T-cell (primary cell): ENCODE data around the gene HSPA14. TPM values are rescaled to one million over a fixed set of nuclear protein-coding genes. Genes with fewer than 3 reads are reported as not detected.

Experiments
- ATAC-seq, 4 experiments: fragments of 200-7000 bp in 3 of 4; fragments of 150-1000 bp in 1 of 4; cut with Tn5 transposase; replicated peaks in 1 of 4; 1 replicate in 3 of 4; 2 replicates in 1 of 4; pipeline ENCODE4 v1.10.0; 2021; ENCODE audit warnings: moderate library complexity in 3 of 4, mild to moderate bottlenecking in 2 of 4, moderate number of reproducible peaks in 1 of 4
- CTCF ChIA-PET, 2 donors: fragments of 300-600 bp; sonication (Branson Sonifier 250); formaldehyde crosslinking; loops; one replicate each; lab custom pipeline; 2022; ENCODE audit warnings: antibody characterized with exemption in 2 of 2; lab: Charles Lee
- POLR2A ChIA-PET, 2 donors: fragments of 300-600 bp; sonication (Branson Sonifier 250); formaldehyde crosslinking; loops; one replicate each; lab custom pipeline; 2022; ENCODE audit warnings: antibody characterized with exemption in 2 of 2; lab: Charles Lee
- DNase-seq, 35 experiments: peaks; one replicate each; pipeline versions ENCODE4 v3.0.0 to v3.0.0-alpha.2; 2013 to 2023
- H3K27ac ChIP-seq: one replicate; pipeline ENCODE4 v1.5.1; 2013; ENCODE audit warnings: low read length
- H3K27me3 ChIP-seq, 2 experiments: replicated peaks in 1 of 2; 1 replicate in 1 of 2; 2 replicates in 1 of 2; pipeline versions ENCODE4 v1.6.1 to v1.7.0; 2013; ENCODE audit warnings: low read length in 1 of 2, mixed read lengths in 1 of 2; ENCODE audit not compliant: control insufficient read depth in 2 of 2, insufficient read depth in 2 of 2; ENCODE audit errors: extremely low read depth in 1 of 2
- H3K36me3 ChIP-seq, 2 donors: 1 replicate in 1 of 2; 2 replicates in 1 of 2; pipeline versions ENCODE4 v1.6.1 to v1.7.0; 2013; ENCODE audit warnings: low read length in 1 of 2; ENCODE audit not compliant: control insufficient read depth in 2 of 2, insufficient read depth in 1 of 2; ENCODE audit errors: extremely low read depth in 1 of 2
- H3K4me1 ChIP-seq, 2 experiments: 1 replicate in 1 of 2; 2 replicates in 1 of 2; pipeline versions ENCODE4 v1.6.1 to v1.7.0; 2013; ENCODE audit warnings: low read length in 2 of 2, mixed read lengths in 1 of 2; ENCODE audit not compliant: insufficient read depth in 2 of 2, control insufficient read depth in 1 of 2; ENCODE audit errors: extremely low read depth in 1 of 2
- H3K4me3 ChIP-seq, 2 donors: 1 replicate in 1 of 2; 2 replicates in 1 of 2; pipeline versions ENCODE4 v1.5.1 to v1.7.0; 2013; ENCODE audit warnings: mild to moderate bottlenecking in 2 of 2, low read length in 1 of 2, moderate library complexity in 1 of 2; ENCODE audit not compliant: control insufficient read depth in 1 of 2; ENCODE audit errors: extremely low read depth in 1 of 2
- H3K9me3 ChIP-seq: 2 replicates; pipeline ENCODE4 v1.7.0; 2013
- H3K27ac Mint-ChIP-seq, 2 donors: one replicate each; pipeline ENCODE4 v1.8.0; 2020 to 2021; ENCODE audit warnings: mild to moderate bottlenecking in 2 of 2, mixed read lengths in 2 of 2
- H3K27me3 Mint-ChIP-seq, 2 donors: one replicate each; pipeline ENCODE4 v1.8.0; 2021 to 2022; ENCODE audit warnings: mixed read lengths in 2 of 2
- H3K36me3 Mint-ChIP-seq: one replicate; pipeline ENCODE4 v1.8.0; 2021; ENCODE audit warnings: mixed read lengths
- H3K4me1 Mint-ChIP-seq, 3 donors: one replicate each; pipeline ENCODE4 v1.8.0; 2020 to 2022; ENCODE audit warnings: mixed read lengths in 3 of 3, mild to moderate bottlenecking in 1 of 3
- H3K4me3 Mint-ChIP-seq, 3 donors: one replicate each; pipeline ENCODE4 v1.8.0; 2020 to 2022; ENCODE audit warnings: mild to moderate bottlenecking in 3 of 3, mixed read lengths in 3 of 3, moderate library complexity in 3 of 3
- H3K9me3 Mint-ChIP-seq, 3 donors: one replicate each; pipeline ENCODE4 v1.8.0; 2020 to 2022; ENCODE audit warnings: mixed read lengths in 3 of 3
- WGBS: methylation state at CpG from one replicate; pipeline ENCODE4 v1.1.5; 2013; ENCODE audit warnings: missing lambda C conversion rate; ENCODE audit not compliant: insufficient coverage; 5-methylcytosine and 5-hydroxymethylcytosine counted together
- total RNA-seq, 35 experiments: library from RNA in 6 of 35; stranded (reverse) in 6 of 35; fragments of 120-200 nt in 1 of 35; gene quantifications; one replicate each; pipeline versions ENCODE4 v1.2.1 to v1.2.4 and lab custom pipeline; 2013 to 2026

The HSPA14 gene
- total RNA-seq, 5 donors from 2014 or later (not counting 1 experiment from before 2014, with no cell fraction given) = 13.0 to 19.5 (median 15.0) TPM

- CTCF ChIA-PET = interaction anchor here in 1 of 2 donors (1.1 to 1.2 kb wide), 2 partner anchors 22 to 25 kb away, joined by 3 to 4 read pairs; no protein-coding TSS in a partner anchor
- DNase-seq (peak in 1 of 35 experiments; percentile 11), ATAC-seq (no peak)
- Mint-ChIP-seq H3K9me3 (no peaks in the 10 kb centered on the region), H3K36me3 (peaks cover 2% of the 10 kb centered on the region), H3K27ac (peak overlapping the region in 1 of 2 donors; percentile 66), H3K4me3 (peak overlapping the region; percentile 86 to 92 (median 88)), H3K4me1 (peaks cover 31 to 40% (median 34%) of the 10 kb centered on the region in 3 donors), H3K27me3 (no peaks in the 10 kb centered on the region)
- Histone ChIP-seq H3K9me3 (no peaks in the 10 kb centered on the region), H3K27me3 (no peaks in the 10 kb centered on the region), H3K4me1 (peaks cover 5 to 14% of the 10 kb centered on the region in 2 experiments), H3K36me3 (no peaks in the 10 kb centered on the region), H3K27ac (no peak overlapping the region), H3K4me3 (no peak overlapping the region)
- WGBS = no CpG with 5 or more reads among the region's 7 CpGs
- POLR2A ChIA-PET = no interaction called here
Measured at GRCh38 chr10:14880229-14880628, 42.1 kb downstream of the HSPA14 start.

DNA sequence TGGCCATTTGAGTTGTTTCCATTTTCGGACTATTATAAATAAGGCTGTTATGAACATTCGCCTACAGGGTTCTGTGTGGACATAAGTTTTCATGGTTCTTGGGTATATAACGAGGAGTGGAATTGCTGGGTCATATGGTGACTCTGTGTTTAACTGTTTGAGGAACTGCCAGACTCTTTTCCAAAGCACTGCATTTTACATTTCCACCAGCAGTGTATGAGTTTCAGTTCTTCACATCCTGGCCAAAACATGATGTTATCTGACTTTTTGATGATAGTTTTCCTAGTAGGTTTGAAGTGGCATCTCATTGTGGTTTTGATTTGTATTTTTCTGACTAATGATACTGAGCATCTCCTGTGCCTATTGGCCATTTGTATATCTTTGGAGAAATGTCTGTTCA, 46.0 kb downstream of the HSPA14 start:
- Histone ChIP-seq H3K4me3 (no peak overlapping the region), H3K9me3 (no peaks in the 10 kb centered on the region), H3K36me3 (peaks cover 0 to 4% of the 10 kb centered on the region in 2 donors), H3K27ac (no peak overlapping the region), H3K27me3 (no peaks in the 10 kb centered on the region), H3K4me1 (peaks cover 5 to 9% of the 10 kb centered on the region in 2 experiments)
- Mint-ChIP-seq H3K36me3 (no peaks in the 10 kb centered on the region), H3K27me3 (no peaks in the 10 kb centered on the region), H3K4me1 (peaks cover 17 to 19% (median 19%) of the 10 kb centered on the region in 3 donors), H3K4me3 (no peak overlapping the region), H3K27ac (no peak overlapping the region), H3K9me3 (no peaks in the 10 kb centered on the region)
- CTCF ChIA-PET = no interaction called here
- ATAC-seq (no peak), DNase-seq (no peak)
- no CpG with 5 or more reads among the region's 3 CpGs for WGBS
- POLR2A ChIA-PET = no interaction called here

- Mint-ChIP-seq H3K4me1 (peaks cover 5 to 11% (median 5%) of the 10 kb centered on the region in 3 donors), H3K9me3 (no peaks in the 10 kb centered on the region), H3K36me3 (no peaks in the 10 kb centered on the region), H3K27me3 (no peaks in the 10 kb centered on the region), H3K4me3 (no peak overlapping the region), H3K27ac (peak overlapping the region in 1 of 2 donors; percentile 23)
- no CpG with 5 or more reads among the region's 2 CpGs for WGBS
- peak in 1 of 35 experiments; percentile 36 for DNase-seq
- Histone ChIP-seq H3K4me3 (no peak overlapping the region), H3K9me3 (no peaks in the 10 kb centered on the region), H3K27ac (no peak overlapping the region), H3K27me3 (no peaks in the 10 kb centered on the region), H3K4me1 (peaks cover 0 to 3% of the 10 kb centered on the region in 2 experiments), H3K36me3 (peaks cover 0 to 4% of the 10 kb centered on the region in 2 donors)
- ChIA-PET CTCF (interaction anchor here (0.6 to 1.9 kb wide), 7 partner anchors 9 to 78 kb away, joined by 3 to 6 read pairs (median 3); partner anchors contain the start of gene SUV39H2 (in 1 of the 2)), POLR2A (interaction anchor here in 1 of 2 donors (0.7 kb wide), 1 partner anchor 258 kb away, joined by 3 read pairs; no protein-coding TSS in a partner anchor)
- no peak for ATAC-seq
Measured at GRCh38 chr10:14889318-14889717, 51.2 kb downstream of the HSPA14 start.

DNA sequence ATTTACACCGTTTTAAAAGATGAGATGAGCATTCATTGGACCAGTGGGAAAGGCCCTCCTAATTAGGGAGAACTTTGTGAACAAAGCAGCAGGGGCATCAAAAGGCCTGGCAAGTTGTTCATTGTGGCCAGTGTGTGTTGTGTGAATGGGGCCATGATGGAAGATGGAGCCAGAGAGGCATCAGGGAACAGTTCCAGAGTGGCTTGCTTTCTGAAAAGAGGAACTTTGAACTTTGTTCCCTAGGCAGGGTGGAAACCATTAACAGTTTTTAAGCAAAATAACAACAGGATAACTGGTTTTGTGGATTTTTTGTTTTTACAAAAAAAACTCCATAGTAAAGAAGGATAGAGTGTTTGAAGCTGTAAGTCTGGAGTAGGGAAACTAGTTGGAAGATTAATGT, 53.0 kb downstream of the HSPA14 start:
- Mint-ChIP-seq H3K9me3 (no peaks in the 10 kb centered on the region), H3K36me3 (no peaks in the 10 kb centered on the region), H3K27me3 (no peaks in the 10 kb centered on the region), H3K4me1 (peaks cover 5 to 11% (median 5%) of the 10 kb centered on the region in 3 donors), H3K4me3 (no peak overlapping the region), H3K27ac (no peak overlapping the region)
- Histone ChIP-seq H3K36me3 (peaks cover 0 to 2% of the 10 kb centered on the region in 2 donors), H3K9me3 (no peaks in the 10 kb centered on the region), H3K4me1 (peaks cover 0 to 3% of the 10 kb centered on the region in 2 experiments), H3K4me3 (no peak overlapping the region), H3K27me3 (no peaks in the 10 kb centered on the region), H3K27ac (no peak overlapping the region)
- DNase-seq (no peak), ATAC-seq (no peak)
- ChIA-PET POLR2A (no interaction called here), CTCF (interaction anchor here (0.5 to 0.7 kb wide), 2 partner anchors 104 to 1592 kb away, joined by 3 read pairs; no protein-coding TSS in a partner anchor)
- WGBS = 100% methylated on average over 1 of the region's 1 CpG

DNA sequence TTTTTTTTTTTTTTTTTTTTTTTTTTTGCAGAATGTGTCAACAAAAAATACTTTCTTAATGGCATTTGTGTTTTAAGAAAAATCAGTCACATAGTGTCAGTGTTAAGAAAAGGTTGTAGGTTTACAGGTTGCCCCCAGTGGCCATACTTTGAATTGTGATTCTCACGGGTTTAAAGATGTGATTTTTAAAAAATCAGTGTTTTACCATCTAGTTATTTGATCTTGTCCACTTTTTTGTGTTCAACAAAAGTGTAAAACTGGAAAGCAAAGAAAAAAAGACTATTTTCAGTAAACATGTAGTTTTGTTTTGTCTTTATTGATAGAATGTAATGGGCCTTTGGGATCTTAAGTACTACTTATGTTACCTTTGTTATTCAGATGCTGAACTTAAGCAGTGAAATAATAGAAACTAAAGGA, 66.2 kb downstream of the HSPA14 start:
- H3K36me3 ChIP-seq = peaks cover 8 to 16% of the 10 kb centered on the region in 2 donors
- no peak overlapping the region for H3K4me3 ChIP-seq
- H3K4me1 ChIP-seq = peaks cover 0 to 2% of the 10 kb centered on the region in 2 experiments
- H3K27ac ChIP-seq = no peak overlapping the region
- no CpG with 5 or more reads among the region's 1 CpG for WGBS
- no peaks in the 10 kb centered on the region for H3K27me3 ChIP-seq
- ATAC-seq (peak in 2 of 4 experiments; percentile 56 to 77), DNase-seq (peak in 22 of 35 experiments; percentile 5 to 56 (median 24))
- Mint-ChIP-seq H3K27me3 (no peaks in the 10 kb centered on the region), H3K9me3 (peaks cover 0 to 5% (median 4%) of the 10 kb centered on the region in 3 donors), H3K4me1 (peaks cover 15 to 20% (median 19%) of the 10 kb centered on the region in 3 donors), H3K27ac (no peak overlapping the region), H3K36me3 (peaks cover 29% of the 10 kb centered on the region), H3K4me3 (no peak overlapping the region)
- ChIA-PET POLR2A (interaction anchor here in 1 of 2 donors (0.6 kb wide), 1 partner anchor 23 kb away, joined by 3 read pairs; no protein-coding TSS in a partner anchor), CTCF (interaction anchor here (1.0 to 1.3 kb wide), 3 partner anchors 23 to 50 kb away, joined by 3 read pairs; partner anchors contain the start of gene DCLRE1C (in 1 of the 2))
- H3K9me3 ChIP-seq = no peaks in the 10 kb centered on the region

- H3K9me3 ChIP-seq = no peaks in the 10 kb centered on the region
- Mint-ChIP-seq H3K27ac (no peak overlapping the region), H3K36me3 (peaks cover 31% of the 10 kb centered on the region), H3K27me3 (no peaks in the 10 kb centered on the region), H3K9me3 (peaks cover 0 to 5% (median 4%) of the 10 kb centered on the region in 3 donors), H3K4me3 (no peak overlapping the region), H3K4me1 (peaks cover 15 to 20% (median 19%) of the 10 kb centered on the region in 3 donors)
- POLR2A ChIA-PET = interaction anchor here in 1 of 2 donors (0.6 kb wide), 2 partner anchors 22 kb away, joined by 3 to 6 read pairs; no protein-coding TSS in a partner anchor
- WGBS = no CpG with 5 or more reads among the region's 2 CpGs
- H3K4me1 ChIP-seq = peaks cover 0 to 2% of the 10 kb centered on the region in 2 experiments
- DNase-seq = no peak
- no peak overlapping the region for H3K4me3 ChIP-seq
- no peaks in the 10 kb centered on the region for H3K27me3 ChIP-seq
- CTCF ChIA-PET = interaction anchor here (0.6 to 1.3 kb wide), 3 partner anchors 25 to 1280 kb away, joined by 3 read pairs; partner anchors contain the start of gene DCLRE1C (in 1 of the 2)
- peaks cover 8 to 20% of the 10 kb centered on the region in 2 donors for H3K36me3 ChIP-seq
- no peak overlapping the region for H3K27ac ChIP-seq
- ATAC-seq = no peak
Measured at GRCh38 chr10:14904864-14905263, 66.8 kb downstream of the HSPA14 start.
